ENCODE results near the gene CTNNA3.

The CTNNA3 gene

DNA sequence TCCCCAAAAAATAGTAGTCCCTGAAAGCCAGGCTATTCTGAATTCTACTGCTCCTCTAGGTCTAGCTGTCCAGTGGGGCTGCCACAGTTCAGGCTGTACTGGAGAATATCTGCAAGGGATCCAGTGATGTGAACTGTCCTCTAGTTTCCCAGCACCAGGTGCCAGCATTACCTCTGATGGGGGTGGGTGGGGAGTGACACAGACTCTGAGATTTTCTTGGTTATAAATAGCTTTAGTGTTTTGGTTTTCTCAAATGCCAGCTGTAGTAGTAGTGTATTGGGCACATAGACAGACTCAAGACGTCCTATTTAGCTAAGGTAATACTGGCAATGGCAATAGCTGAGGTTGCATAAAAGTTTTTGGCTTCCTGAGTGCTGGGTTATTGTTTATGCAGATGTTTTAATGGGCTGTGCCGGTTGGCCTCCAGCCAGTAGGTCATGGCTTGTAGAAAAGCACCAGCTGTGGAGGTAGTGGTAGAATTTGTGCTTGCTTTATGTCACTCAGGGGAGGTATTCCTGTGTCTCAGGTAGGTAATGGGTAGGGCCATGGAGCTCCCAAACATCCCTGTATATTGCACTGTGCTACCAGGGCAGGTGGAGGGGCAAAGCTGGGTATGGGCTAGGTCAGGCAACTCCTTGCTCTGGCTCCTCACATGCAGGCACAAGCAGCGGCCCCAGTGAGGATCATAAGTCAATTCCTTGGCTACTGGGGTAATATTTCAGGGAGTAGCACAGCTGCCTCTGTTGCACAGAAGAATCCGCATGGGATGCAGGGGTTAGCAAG, 1108.9 kb downstream of the CTNNA3 start:
- Histone ChIP-seq H3K36me3 (ENCODE audit: control insufficient read depth, insufficient read depth, low read length) (no peaks in the 10 kb centered on the region), H3K79me2 (no peaks in the 10 kb centered on the region), H3K4me1 (no peaks in the 10 kb centered on the region), H3K4me3 (ENCODE audit: low read depth, low read length) (no peak overlapping the region), H3K4me2 (ENCODE audit: low read length) (no peak overlapping the region), H3K9ac (no peak overlapping the region), H2AFZ (no peak overlapping the region), H3K27ac (no peak overlapping the region), H3K27me3 (ENCODE audit: control insufficient read depth, insufficient read depth, low read length) (no peaks in the 10 kb centered on the region), H3K9me3 (ENCODE audit: control insufficient read depth, low read length) (no peaks in the 10 kb centered on the region)
- TF ChIP-seq, protein P1, sequence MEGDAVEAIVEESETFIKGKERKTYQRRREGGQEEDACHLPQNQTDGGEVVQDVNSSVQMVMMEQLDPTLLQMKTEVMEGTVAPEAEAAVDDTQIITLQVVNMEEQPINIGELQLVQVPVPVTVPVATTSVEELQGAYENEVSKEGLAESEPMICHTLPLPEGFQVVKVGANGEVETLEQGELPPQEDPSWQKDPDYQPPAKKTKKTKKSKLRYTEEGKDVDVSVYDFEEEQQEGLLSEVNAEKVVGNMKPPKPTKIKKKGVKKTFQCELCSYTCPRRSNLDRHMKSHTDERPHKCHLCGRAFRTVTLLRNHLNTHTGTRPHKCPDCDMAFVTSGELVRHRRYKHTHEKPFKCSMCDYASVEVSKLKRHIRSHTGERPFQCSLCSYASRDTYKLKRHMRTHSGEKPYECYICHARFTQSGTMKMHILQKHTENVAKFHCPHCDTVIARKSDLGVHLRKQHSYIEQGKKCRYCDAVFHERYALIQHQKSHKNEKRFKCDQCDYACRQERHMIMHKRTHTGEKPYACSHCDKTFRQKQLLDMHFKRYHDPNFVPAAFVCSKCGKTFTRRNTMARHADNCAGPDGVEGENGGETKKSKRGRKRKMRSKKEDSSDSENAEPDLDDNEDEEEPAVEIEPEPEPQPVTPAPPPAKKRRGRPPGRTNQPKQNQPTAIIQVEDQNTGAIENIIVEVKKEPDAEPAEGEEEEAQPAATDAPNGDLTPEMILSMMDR (IDR thresholded peaks at IDR 0.05) = no peak

DNA sequence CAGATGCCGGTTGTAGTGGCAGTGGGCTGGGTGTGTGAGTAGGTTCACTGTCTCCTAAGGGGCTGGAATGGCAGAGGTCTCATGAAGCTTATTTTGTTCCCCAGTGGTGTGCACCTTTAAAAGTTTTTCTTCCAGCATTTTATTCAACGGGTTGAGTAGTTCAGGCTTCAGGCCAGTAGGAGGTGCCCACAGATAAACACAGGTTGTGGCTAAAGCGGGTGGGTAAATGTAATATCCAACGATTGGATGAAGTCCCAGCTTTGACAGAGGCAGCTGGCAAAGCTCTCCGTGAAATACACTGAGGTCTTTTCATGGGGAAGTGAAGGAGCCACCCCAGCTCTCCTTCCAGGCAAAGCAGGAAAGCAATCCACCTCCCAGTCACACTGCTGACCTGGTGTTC, 1109.9 kb downstream of the CTNNA3 start:
- Histone ChIP-seq H3K79me2 (no peaks in the 10 kb centered on the region), H2AFZ (no peak overlapping the region), H3K27me3 (ENCODE audit: control insufficient read depth, insufficient read depth, low read length) (no peaks in the 10 kb centered on the region), H3K4me2 (ENCODE audit: low read length) (no peak overlapping the region), H3K36me3 (ENCODE audit: control insufficient read depth, insufficient read depth, low read length) (no peaks in the 10 kb centered on the region), H3K9me3 (ENCODE audit: control insufficient read depth, low read length) (no peaks in the 10 kb centered on the region), H3K4me1 (no peaks in the 10 kb centered on the region), H3K27ac (no peak overlapping the region), H3K4me3 (ENCODE audit: low read depth, low read length) (no peak overlapping the region), H3K9ac (no peak overlapping the region)
- TF ChIP-seq, protein P1 (IDR thresholded peaks at IDR 0.05) = no peak

DNA sequence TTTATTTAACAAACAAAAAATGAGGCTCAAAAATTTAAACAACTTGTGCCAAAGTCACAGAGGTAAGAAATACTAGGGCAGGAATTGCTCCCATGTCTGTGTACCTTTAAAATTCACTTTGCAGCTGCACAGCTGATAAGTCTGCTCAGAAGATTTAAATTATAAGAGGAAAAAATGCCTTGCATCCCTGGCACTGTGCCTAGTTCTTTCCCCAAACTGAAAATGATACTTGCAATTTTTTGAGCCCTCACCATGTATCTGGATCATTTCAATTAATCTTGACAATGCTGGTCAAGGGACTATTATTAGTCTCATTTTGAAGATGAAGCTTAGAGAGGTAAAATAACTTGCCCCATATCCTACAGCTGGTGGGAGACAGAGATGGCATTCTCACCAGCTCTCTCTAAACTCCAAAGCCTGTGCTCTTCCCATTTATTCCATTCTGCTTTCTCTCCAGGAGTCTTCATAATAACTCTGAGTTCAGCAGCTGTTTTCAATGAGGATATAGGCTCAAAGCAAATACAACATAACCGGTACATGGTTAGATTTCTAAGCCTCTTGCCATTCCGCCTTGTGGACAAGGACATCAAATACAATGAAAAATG, 1120.6 kb downstream of the CTNNA3 start:
- TF ChIP-seq, protein P1 (IDR thresholded peaks at IDR 0.05) = no peak
- no peaks in the 10 kb centered on the region for H3K27me3 ChIP-seq (ENCODE audit: control insufficient read depth, insufficient read depth, low read length)
- no peak overlapping the region for H3K4me3 ChIP-seq (ENCODE audit: low read depth, low read length)
- H2AFZ ChIP-seq = no peak overlapping the region
- no peak overlapping the region for H3K27ac ChIP-seq
- no peak overlapping the region for H3K9ac ChIP-seq
- no peak overlapping the region for H3K4me2 ChIP-seq (ENCODE audit: low read length)
- no peaks in the 10 kb centered on the region for H3K9me3 ChIP-seq (ENCODE audit: control insufficient read depth, low read length)
- H3K79me2 ChIP-seq = no peaks in the 10 kb centered on the region
- no peaks in the 10 kb centered on the region for H3K36me3 ChIP-seq (ENCODE audit: control insufficient read depth, insufficient read depth, low read length)
- H3K4me1 ChIP-seq = no peaks in the 10 kb centered on the region

DNA sequence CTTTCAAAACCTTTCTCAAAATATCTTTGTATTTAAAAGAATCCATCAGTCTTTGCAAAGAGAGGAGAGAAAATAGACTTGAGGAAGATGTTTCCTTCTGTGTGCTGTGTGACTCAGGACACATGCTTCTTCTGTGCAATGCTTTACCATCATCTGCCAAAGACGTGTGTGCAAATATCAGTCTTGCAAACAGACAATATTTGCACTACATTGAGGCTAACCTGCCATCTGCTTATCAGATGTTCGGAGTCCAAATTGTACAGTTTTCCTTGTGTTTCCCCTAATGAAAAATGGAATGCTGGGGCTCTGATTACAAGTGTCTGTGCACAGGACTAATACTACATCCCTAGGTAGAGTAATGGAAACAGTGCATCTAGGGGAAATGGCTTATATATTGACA, 1123.3 kb downstream of the CTNNA3 start:
- Histone ChIP-seq H3K27me3 (ENCODE audit: control insufficient read depth, insufficient read depth, low read length) (no peaks in the 10 kb centered on the region), H3K9me3 (ENCODE audit: control insufficient read depth, low read length) (no peaks in the 10 kb centered on the region), H3K79me2 (no peaks in the 10 kb centered on the region), H3K9ac (no peak overlapping the region), H3K36me3 (ENCODE audit: control insufficient read depth, insufficient read depth, low read length) (no peaks in the 10 kb centered on the region), H3K4me1 (no peaks in the 10 kb centered on the region), H2AFZ (no peak overlapping the region), H3K4me3 (ENCODE audit: low read depth, low read length) (no peak overlapping the region), H3K4me2 (ENCODE audit: low read length) (no peak overlapping the region), H3K27ac (no peak overlapping the region)
- TF ChIP-seq, protein P1 (IDR thresholded peaks at IDR 0.05) = no peak

Measured in parathyroid adenoma (tissue), 2 donors.